Activated T-helper 9 cell treated with anti-CD3 and anti-CD28 coated beads, Interleukin-2, amount 50 U/mL, for 16 hours (primary cell): ENCODE data around the gene CDKN1C.

ENCODE experiments used
- DNase-seq: peaks from one replicate; pipeline ENCODE4 v3.0.0-alpha.2; 2020; ENCODE audit warnings: low read depth

CDKN1C gene

GRCh38 chr11:2923446-2924375 is 38.1 kb upstream of the CDKN1C start:
- DNase-seq, result no peak

- no peak for DNase-seq
These were observed 37.1 kb upstream of the CDKN1C start for GRCh38 chr11:2922655-2923054.

GRCh38 chr11:2921742-2922493 is 36.3 kb upstream of the CDKN1C start:
- no peak for DNase-seq

GRCh38 chr11:2921261-2921660 is 35.7 kb upstream of the CDKN1C start:
- no peak for DNase-seq

- DNase-seq, result no peak
These were observed 34.8 kb upstream of the CDKN1C start for GRCh38 chr11:2920343-2920742.

- DNase-seq, result no peak
These were observed 34.3 kb upstream of the CDKN1C start for GRCh38 chr11:2919837-2920236.

GRCh38 chr11:2919188-2919587 is 33.6 kb upstream of the CDKN1C start:
- DNase-seq, result no peak

GRCh38 chr11:2917842-2918490 is 32.4 kb upstream of the CDKN1C start:
- DNase-seq, result no peak

- no peak for DNase-seq
These were observed 31.5 kb upstream of the CDKN1C start for GRCh38 chr11:2916892-2917645.

- no peak for DNase-seq
These were observed 30.7 kb upstream of the CDKN1C start for GRCh38 chr11:2916114-2916891.

GRCh38 chr11:2915473-2915872 is 29.9 kb upstream of the CDKN1C start:
- DNase-seq, result no peak

- DNase-seq, result no peak
These were observed 29.1 kb upstream of the CDKN1C start for GRCh38 chr11:2914455-2915195.

- no peak for DNase-seq
These were observed 28.2 kb upstream of the CDKN1C start for GRCh38 chr11:2913776-2914175.

- DNase-seq, result no peak
These were observed 27.4 kb upstream of the CDKN1C start for GRCh38 chr11:2913019-2913431.

- no peak for DNase-seq
These were observed 26.9 kb upstream of the CDKN1C start for GRCh38 chr11:2912498-2912897.

GRCh38 chr11:2911785-2912391 is 26.3 kb upstream of the CDKN1C start:
- no peak for DNase-seq

GRCh38 chr11:2911088-2911784 is 25.7 kb upstream of the CDKN1C start:
- no peak for DNase-seq

- no peak for DNase-seq
These were observed 24.9 kb upstream of the CDKN1C start for GRCh38 chr11:2910401-2910955.
